GM13977 (cell line): ENCODE data around the gene PDZD4.

Experiments
- DNase-seq: peaks from one replicate; pipeline ENCODE4 v3.0.0; 2012; ENCODE audit warnings: low spot score
- CTCF ChIP-seq: IDR thresholded peaks from 2 replicates; pipeline ENCODE4 v1.5.1; 2012; ENCODE audit warnings: mild to moderate bottlenecking, control low read depth; ENCODE audit not compliant: insufficient read depth; ENCODE audit errors: extremely low read depth, missing control alignments
- in situ Hi-C: fragments of 300-500 bp; cut with MboI; formaldehyde crosslinking; loops from one replicate; pipeline ENCODE4 v1.12.0; 2022; ENCODE audit warnings: low sequenced_read_pairs, low pct_unique_long_range_greater_than_20kb, mixed read lengths, inconsistent platforms; ENCODE audit not compliant: unreplicated experiment

Gene PDZD4

DNA sequence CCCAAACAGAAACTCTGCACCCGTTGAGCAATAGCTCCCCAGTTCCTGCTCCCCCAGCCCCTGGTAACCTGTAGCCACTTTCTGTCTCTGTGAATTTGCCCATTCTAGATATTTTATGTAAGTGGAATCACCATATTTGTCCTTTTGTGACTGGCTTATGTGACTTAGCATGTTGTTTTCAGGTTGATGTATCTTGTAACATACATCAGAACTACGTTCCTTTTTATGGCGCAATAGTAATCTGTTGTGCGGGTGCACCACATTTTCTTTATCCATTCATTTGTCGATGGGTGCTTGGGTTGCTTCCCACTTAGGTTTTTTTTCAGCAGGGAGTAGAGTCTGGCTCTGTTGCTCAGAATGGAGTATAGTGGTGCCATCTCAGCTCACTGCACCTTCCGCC is 6.6 kb upstream of the PDZD4 start:
- no peak for TF ChIP-seq CTCF
- in situ Hi-C loops, result no loop called here
- DNase-seq, result no peak

GRCh38 chrX:153832728-153833127 is 2.4 kb upstream of the PDZD4 start:
- no peak for DNase-seq
- in situ Hi-C loops, result no loop called here
- no peak for TF ChIP-seq CTCF

DNA sequence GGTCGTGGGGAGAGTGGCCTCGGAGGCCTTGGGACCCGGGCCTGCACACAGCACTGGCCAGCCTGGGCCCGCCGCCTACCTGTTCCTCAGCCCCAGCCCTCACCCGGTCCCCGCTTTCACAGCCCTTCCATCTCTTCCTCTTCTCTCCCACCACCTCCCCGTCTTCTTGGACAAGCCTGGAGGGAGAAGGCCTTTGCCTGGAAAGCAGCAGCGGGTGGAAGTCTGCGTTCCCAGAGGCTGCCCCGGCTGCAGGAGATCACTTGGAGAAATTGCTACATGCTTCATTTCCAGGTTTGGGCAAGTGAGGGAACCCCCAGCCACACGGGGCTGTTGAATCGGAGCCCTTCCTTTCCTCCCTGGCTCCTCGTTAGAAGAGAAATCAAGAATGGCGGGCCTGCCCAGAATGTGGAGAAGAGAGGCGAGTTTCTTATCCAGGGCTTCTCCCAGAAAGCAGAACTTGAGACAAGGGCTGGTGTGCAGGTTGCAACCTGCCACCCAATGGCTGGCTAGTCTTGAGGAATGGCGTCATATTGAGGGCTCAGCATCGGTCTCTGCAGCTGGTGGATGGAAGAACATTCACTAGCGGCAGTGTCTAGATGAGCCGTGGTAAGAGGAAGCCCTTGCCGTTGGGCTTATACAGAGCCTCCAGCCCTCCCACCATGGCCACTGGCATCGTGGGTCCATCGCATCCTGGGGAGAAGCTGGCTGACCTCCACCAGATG is 1.2 kb upstream of the PDZD4 start:
- no peak for TF ChIP-seq CTCF
- peak; percentile 14 for DNase-seq
- in situ Hi-C loops, result no loop called here

DNA sequence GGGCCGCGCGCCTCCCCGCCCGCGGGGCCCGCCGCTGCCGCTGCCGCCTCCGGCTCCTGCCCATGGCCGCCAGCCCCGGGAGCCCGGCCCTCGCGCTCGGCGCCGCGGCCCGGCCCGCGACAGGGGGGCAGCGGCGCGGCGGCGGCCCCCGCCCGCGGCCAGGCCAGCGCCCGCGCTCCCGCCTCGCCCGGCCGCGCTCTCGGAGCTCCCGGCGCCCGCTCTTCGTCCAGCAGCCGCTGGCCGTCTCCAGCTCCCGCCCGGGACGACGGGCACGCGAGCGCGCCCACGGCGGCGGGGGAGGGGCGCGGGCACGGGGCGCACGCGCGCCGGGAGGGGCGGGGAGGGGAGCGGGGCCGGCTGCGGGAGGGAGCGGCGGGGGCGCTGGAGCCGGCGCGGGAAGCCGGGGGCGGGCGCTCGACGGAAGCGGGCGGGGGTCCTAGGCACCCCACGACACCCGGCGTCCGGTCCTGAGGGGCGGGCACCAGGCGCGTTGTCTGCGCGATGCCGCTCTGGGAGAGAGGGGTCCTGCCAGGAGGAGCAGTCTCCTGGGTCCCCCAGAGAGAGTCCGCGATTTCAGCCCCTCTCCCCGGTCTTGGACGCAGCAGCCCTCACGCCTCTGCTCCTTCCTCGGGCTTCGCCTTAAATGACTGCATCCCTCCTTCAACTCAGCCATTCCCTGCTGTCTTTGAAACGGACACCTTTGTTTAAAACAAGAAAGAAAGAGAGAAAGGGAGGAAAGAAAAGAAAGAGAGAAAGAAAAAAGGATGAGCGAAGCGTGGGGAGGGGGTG is 490 bp upstream of the PDZD4 start:
- TF ChIP-seq CTCF, result no peak
- peak; percentile 28 for DNase-seq
- in situ Hi-C loops, result no loop called here

GRCh38 chrX:153829549-153829798 is 870 bp downstream of the PDZD4 start:
- in situ Hi-C loops, result no loop called here
- no peak for TF ChIP-seq CTCF
- DNase-seq, result no peak

- peak; percentile 19 for DNase-seq
- no peak for TF ChIP-seq CTCF
- in situ Hi-C loops, result no loop called here
These were observed 1.4 kb downstream of the PDZD4 start for GRCh38 chrX:153828723-153829548.
